BLaER1 (cell line): ENCODE data around the gene PHACTR4.
A peak's percentile ranks its signal among the peaks of the same experiment; 100 is the strongest.
"Not testable (repeated sequence)": the region's sequence is repeated elsewhere in the genome, so short reads cannot be mapped to it uniquely, and the experiment has no call there.

Experiments used
- H3K27ac ChIP-seq: shearing (Covaris generic); formaldehyde crosslinking; 2 replicates; pipeline ENCODE4 v1.8.1; 2022
- H3K27me3 ChIP-seq: shearing (Covaris generic); formaldehyde crosslinking; 2 replicates; pipeline ENCODE4 v1.8.1; 2022
- H3K36me3 ChIP-seq: shearing (Covaris generic); formaldehyde crosslinking; 2 replicates; pipeline ENCODE4 v1.8.1; 2022
- H3K4me1 ChIP-seq: shearing (Covaris generic); formaldehyde crosslinking; 2 replicates; pipeline ENCODE4 v1.8.1; 2022
- H3K4me2 ChIP-seq: shearing (Covaris generic); formaldehyde crosslinking; 2 replicates; pipeline ENCODE4 v1.8.1; 2022
- H3K4me3 ChIP-seq: shearing (Covaris generic); formaldehyde crosslinking; 2 replicates; pipeline ENCODE4 v1.8.1; 2022
- H3K9ac ChIP-seq: shearing (Covaris generic); formaldehyde crosslinking; 2 replicates; pipeline ENCODE4 v1.8.1; 2022
- H3K9me3 ChIP-seq: shearing (Covaris generic); formaldehyde crosslinking; 2 replicates; pipeline ENCODE4 v1.8.1; 2022
- H4K20me1 ChIP-seq: shearing (Covaris generic); formaldehyde crosslinking; 2 replicates; pipeline ENCODE4 v1.8.1; 2022
- Cebpa-rat ChIP-seq: shearing (Covaris generic); IDR thresholded peaks from 2 replicates; pipeline ENCODE4 v1.8.1; 2022

The PHACTR4 gene

DNA sequence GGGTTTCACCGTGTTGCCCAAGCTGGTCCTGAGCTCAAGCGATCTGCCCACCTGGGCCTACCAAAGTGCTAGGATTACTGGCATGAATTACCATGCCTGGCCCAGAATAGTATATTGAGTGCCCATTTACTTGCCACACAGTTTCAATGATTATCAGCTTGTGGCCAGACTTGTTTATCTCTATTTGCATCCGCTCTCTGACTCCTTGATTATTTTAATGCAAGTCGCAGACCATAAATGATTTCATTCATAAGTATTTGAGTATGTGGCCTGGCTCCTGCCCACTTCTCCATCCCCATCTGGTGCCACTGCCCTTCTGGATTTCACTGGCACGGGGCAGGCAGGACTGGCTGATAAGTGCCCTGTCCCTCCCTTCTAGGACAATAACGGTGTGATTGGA is 165.1 kb downstream of the PHACTR4 start:
- Histone ChIP-seq H3K27me3 (no peaks in the 10 kb centered on the region), H3K4me3 (no peak overlapping the region), H3K4me1 (peaks cover 16% of the 10 kb centered on the region; the same call in 1 of the 2 replicates), H3K36me3 (peaks cover 96% of the 10 kb centered on the region), H3K9ac (no peak overlapping the region), H4K20me1 (peaks cover 13% of the 10 kb centered on the region), H3K27ac (no peak overlapping the region), H3K4me2 (no peak overlapping the region), H3K9me3 (no peaks in the 10 kb centered on the region)
- no peak for TF ChIP-seq Cebpa-rat

DNA sequence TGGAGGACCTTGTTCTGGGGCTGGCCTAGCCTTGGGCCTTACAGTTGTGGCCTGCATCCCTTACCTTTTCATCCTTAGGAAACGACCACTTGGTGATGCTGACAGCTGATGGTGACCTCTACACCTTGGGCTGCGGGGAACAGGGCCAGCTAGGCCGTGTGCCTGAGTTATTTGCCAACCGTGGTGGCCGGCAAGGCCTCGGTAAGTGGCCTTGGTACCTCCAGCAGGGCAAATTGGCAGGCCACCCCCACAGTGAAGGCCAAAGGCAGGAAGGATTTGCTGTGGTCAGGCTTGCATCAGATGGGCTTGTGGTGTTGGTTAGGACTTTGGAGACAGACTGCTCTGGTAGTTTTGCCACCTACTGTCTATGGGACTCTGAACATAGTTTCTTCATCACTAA is 165.6 kb downstream of the PHACTR4 start:
- no peak overlapping the region for H3K4me3 ChIP-seq
- H3K27me3 ChIP-seq: no peaks in the 10 kb centered on the region
- H3K4me2 ChIP-seq: no peak overlapping the region
- no peak overlapping the region for H3K9ac ChIP-seq
- peaks cover 16% of the 10 kb centered on the region; the same call in 1 of the 2 replicates for H3K4me1 ChIP-seq
- no peak for TF ChIP-seq Cebpa-rat
- no peak overlapping the region for H3K27ac ChIP-seq
- peaks cover 8% of the 10 kb centered on the region for H4K20me1 ChIP-seq
- no peaks in the 10 kb centered on the region for H3K9me3 ChIP-seq
- H3K36me3 ChIP-seq: peaks cover 96% of the 10 kb centered on the region

DNA sequence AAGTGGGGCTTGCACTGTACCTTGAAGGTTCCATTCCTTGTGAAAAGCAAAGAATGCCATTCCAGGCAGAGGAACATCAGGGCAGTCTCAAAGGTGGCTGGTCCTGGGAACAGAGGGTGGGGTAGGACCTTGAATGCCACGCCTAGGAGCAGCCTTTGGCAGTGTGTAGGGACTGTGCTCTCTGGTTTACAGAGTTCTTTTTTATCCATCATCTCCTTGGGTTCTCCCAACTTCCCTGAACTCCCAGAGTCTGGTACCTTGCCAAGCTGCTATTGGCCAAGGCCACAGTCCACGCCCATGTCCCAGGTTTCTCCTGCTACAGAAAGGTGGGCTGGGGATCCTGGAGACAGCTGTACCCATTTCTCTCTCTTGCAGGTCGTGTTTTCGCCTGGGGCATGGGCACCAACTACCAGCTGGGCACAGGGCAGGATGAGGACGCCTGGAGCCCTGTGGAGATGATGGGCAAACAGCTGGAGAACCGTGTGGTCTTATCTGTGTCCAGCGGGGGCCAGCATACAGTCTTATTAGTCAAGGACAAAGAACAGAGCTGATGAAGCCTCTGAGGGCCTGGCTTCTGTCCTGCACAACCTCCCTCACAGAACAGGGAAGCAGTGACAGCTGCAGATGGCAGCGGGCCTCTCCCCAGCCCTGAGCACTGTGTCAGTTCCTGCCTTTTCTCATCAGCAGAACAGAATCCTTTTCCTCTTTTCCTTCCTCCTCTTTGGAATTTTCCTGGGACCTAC is 168.1 kb downstream of the PHACTR4 start:
- Histone ChIP-seq H4K20me1 (no peaks in the 10 kb centered on the region), H3K4me3 (no peak overlapping the region), H3K9me3 (no peaks in the 10 kb centered on the region), H3K27ac (peak overlapping the region; percentile 23; the same call in 1 of the 2 replicates), H3K4me1 (peaks cover 16% of the 10 kb centered on the region; the same call in 1 of the 2 replicates), H3K36me3 (peaks cover 92% of the 10 kb centered on the region), H3K27me3 (no peaks in the 10 kb centered on the region), H3K4me2 (peak overlapping the region; percentile 17; the same call in 1 of the 2 replicates), H3K9ac (0 out of 2 replicates have a peak overlapping the region, but pooled peaks have one; percentile 34)
- TF ChIP-seq Cebpa-rat: no peak

DNA sequence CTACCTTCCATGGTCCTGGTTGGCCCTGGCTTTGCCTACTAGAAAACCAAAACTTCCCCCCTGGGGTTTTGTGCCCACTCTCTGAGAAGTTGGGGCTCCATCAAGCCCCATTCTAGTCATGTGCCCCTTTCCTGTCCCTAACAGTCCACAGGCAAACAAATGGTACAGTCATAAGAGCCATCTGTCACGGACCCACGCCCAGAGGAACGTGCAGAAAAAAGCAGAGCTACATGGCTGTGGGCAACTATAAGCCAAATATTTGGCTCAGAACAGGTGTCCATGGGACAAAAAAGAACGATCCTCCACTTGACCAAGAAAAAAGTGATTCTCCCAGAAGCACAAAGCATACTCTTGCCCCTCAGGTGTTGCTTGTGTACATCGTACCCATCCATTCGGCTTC is 168.7 kb downstream of the PHACTR4 start:
- Histone ChIP-seq H3K27ac (peak overlapping the region; percentile 23; the same call in 1 of the 2 replicates), H3K4me3 (no peak overlapping the region), H3K4me1 (peaks cover 16% of the 10 kb centered on the region; the same call in 1 of the 2 replicates), H3K9me3 (no peaks in the 10 kb centered on the region), H4K20me1 (no peaks in the 10 kb centered on the region), H3K36me3 (peaks cover 85% of the 10 kb centered on the region), H3K4me2 (peak overlapping the region; percentile 17; the same call in 1 of the 2 replicates), H3K27me3 (no peaks in the 10 kb centered on the region), H3K9ac (peak overlapping the region; percentile 34; the same call in 1 of the 2 replicates)
- TF ChIP-seq Cebpa-rat: no peak

DNA sequence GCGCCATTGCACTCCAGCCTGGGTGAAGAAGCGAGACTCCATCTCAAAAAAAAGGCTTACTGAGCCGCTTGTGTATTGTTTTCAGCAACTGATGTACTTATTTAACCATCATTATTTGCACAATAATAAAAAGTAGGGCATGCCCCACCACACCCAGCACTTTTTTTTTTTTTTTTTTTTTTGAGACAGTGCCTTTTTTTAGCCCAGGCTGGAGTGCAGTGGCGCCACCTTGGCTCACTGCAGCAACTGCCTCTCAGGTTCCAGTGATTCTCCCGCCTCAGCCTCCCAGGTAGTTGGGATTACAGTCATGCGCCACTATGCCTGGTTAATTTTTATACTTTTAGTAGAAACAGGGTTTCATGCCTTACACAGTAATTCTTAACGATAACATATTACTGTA is 171.1 kb downstream of the PHACTR4 start:
- Histone ChIP-seq H3K9me3 (no peaks in the 10 kb centered on the region), H3K4me1 (peaks cover 23% of the 10 kb centered on the region; the same call in 1 of the 2 replicates), H3K27ac (no peak overlapping the region), H4K20me1 (no peaks in the 10 kb centered on the region), H3K4me2 (no peak overlapping the region), H3K9ac (no peak overlapping the region), H3K27me3 (no peaks in the 10 kb centered on the region), H3K36me3 (peaks cover 64% of the 10 kb centered on the region), H3K4me3 (no peak overlapping the region)
- TF ChIP-seq Cebpa-rat: no peak

DNA sequence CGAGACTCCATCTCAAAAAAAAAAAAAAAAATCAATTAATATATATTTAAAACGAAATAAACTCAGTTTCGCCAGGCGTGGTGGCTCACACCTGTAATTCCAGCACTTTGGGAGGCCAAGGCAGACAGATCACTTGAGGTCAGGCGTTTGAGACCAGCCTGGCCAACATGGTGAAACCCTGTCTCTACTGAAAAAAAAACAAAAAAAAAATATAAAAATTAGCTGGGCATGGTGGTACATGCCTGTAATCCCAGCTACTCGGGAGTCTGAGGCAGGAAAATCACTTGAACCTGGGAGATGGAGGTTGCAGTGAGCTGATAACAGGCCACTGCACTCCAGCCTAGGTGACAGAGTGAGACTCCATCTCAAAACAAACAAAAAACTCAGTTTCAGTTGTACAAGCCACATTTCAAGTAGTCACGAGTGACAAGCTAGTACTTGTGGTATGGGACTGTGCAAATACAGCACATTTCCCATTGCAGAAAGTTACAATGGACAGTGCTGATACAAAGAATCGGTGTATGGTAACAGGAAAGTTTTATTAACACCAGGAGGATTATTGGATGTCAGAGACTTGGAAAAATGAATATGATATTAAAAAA is 172.0 kb downstream of the PHACTR4 start:
- H3K27me3 ChIP-seq, H4K20me1 ChIP-seq, H3K4me2 ChIP-seq, H3K9me3 ChIP-seq, H3K27ac ChIP-seq, H3K9ac ChIP-seq, H3K4me3 ChIP-seq: not testable (repeated sequence)
- Histone ChIP-seq H3K36me3 (peaks cover 56% of the 10 kb centered on the region), H3K4me1 (peaks cover 23% of the 10 kb centered on the region; the same call in 1 of the 2 replicates)

DNA sequence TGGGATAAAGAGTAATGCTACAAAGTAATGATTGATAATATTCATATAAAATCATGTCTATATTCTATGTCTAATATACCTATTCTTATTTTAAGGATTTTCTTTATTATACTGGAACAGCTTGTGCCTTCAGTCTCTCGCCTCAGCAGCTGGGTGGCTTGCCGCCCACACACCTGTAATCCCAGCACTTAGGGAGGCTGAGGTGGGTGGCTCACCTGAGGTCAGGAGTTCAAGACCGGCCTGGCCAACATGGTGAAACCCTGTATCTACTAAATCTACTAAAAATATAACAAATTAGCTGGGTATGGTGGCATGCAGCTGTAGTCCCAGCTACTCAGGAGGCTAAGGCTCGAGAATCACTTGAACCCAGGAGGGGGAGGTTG is 175.7 kb downstream of the PHACTR4 start:
- no peaks in the 10 kb centered on the region for H3K9me3 ChIP-seq
- no peak overlapping the region for H3K4me2 ChIP-seq
- no peak for TF ChIP-seq Cebpa-rat

DNA sequence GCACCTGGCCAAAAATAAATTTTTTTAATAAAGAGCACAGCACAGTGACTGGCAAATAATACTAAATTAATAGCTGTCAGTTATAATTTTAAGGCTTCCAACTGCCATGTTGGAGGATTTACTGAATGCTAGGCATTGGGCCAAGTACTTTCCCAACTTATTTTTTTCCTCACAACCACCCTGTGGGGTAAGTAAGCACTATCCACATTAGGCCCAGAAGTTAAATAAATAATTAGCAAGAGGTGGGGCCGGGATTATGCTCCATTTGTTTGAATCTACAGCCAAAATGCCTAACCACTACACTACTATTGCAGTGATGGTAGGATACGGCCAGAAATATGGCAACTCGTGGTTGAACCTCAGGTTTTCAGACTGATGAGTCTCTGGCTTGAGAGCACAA is 178.8 kb downstream of the PHACTR4 start:
- no peak overlapping the region for H3K4me2 ChIP-seq
- no peak overlapping the region for H3K4me3 ChIP-seq
- no peaks in the 10 kb centered on the region for H3K36me3 ChIP-seq
- no peaks in the 10 kb centered on the region for H3K9me3 ChIP-seq
- no peak overlapping the region for H3K9ac ChIP-seq
- peaks cover 16% of the 10 kb centered on the region; the same call in 1 of the 2 replicates for H3K4me1 ChIP-seq
- H3K27me3 ChIP-seq: no peaks in the 10 kb centered on the region
- TF ChIP-seq Cebpa-rat: no peak
- H4K20me1 ChIP-seq: no peaks in the 10 kb centered on the region
- H3K27ac ChIP-seq: no peak overlapping the region

More for the DNA sequence above, 175.7 kb downstream of the PHACTR4 start:
- peaks cover 19% of the 10 kb centered on the region for H3K36me3 ChIP-seq
- H3K4me3 ChIP-seq: no peak overlapping the region
- H4K20me1 ChIP-seq: no peaks in the 10 kb centered on the region
- 0 out of 2 replicates have a peak, but pooled peaks cover 7% of the 10 kb centered on the region for H3K4me1 ChIP-seq
- no peaks in the 10 kb centered on the region for H3K27me3 ChIP-seq
- H3K9ac ChIP-seq: no peak overlapping the region
- no peak overlapping the region for H3K27ac ChIP-seq
